Measurements from ENCODE around the gene ECHS1.
"Not testable (repeated sequence)": the region's sequence is repeated elsewhere in the genome, so short reads cannot be mapped to it uniquely, and the experiment has no call there.

Gene ECHS1

GRCh38 chr10:133336577-133337369, 36.4 kb downstream of the ECHS1 start, which contains the start of gene CALY:
Gene CALY (minus strand): TSS chr10:133336896. CDS start chr10:133328989, 7,907 bp downstream.
- DNase-seq, result no peak

- no peak for DNase-seq
Observed at GRCh38 chr10:133336118-133336576, 37.0 kb downstream of the ECHS1 start.

- no peak for DNase-seq
Observed at GRCh38 chr10:133335246-133336117, 37.7 kb downstream of the ECHS1 start.

- no peak for DNase-seq
Observed at GRCh38 chr10:133334503-133335245, 38.5 kb downstream of the ECHS1 start.

GRCh38 chr10:133332936-133333699, 40.0 kb downstream of the ECHS1 start:
- DNase-seq, result no peak

- no peak for DNase-seq
Observed at GRCh38 chr10:133329491-133330202, 43.5 kb downstream of the ECHS1 start.

- DNase-seq, result no peak
Observed at GRCh38 chr10:133328358-133329343, 44.5 kb downstream of the ECHS1 start.

- DNase-seq, result no peak
Observed at GRCh38 chr10:133327651-133328357, 45.4 kb downstream of the ECHS1 start.

GRCh38 chr10:133326745-133327650, 46.2 kb downstream of the ECHS1 start:
- DNase-seq, result no peak

- no peak for DNase-seq
Observed at GRCh38 chr10:133326223-133326551, 47.0 kb downstream of the ECHS1 start.

GRCh38 chr10:133325440-133326222, 47.5 kb downstream of the ECHS1 start:
- DNase-seq, result no peak

- DNase-seq, result no peak
Observed at GRCh38 chr10:133324857-133325260, 48.3 kb downstream of the ECHS1 start.

- DNase-seq, result no peak
Observed at GRCh38 chr10:133324198-133324792, 48.9 kb downstream of the ECHS1 start.

GRCh38 chr10:133322064-133322709, 51.0 kb downstream of the ECHS1 start:
- not testable (repeated sequence) for DNase-seq

- not testable (repeated sequence) for DNase-seq
Observed at GRCh38 chr10:133320852-133321422, 52.2 kb downstream of the ECHS1 start.

- DNase-seq, result no peak
Observed at GRCh38 chr10:133318494-133319127, 54.5 kb downstream of the ECHS1 start.

Measured in cortex of kidney (tissue), 1 donor.